HG03354 (cell line): ENCODE results near the gene NECAB2.

ENCODE experiments used
- ATAC-seq: cut with Tn5 transposase; IDR thresholded peaks from one replicate; pipeline ENCODE4 v1.9.1; 2021; ENCODE audit warnings: mild to moderate bottlenecking; ENCODE audit not compliant: unreplicated experiment, poor library complexity, severe bottlenecking

Gene NECAB2

GRCh38 chr16:83961591-83961990, 6.5 kb upstream of the NECAB2 start:
- no peak for ATAC-seq

DNA sequence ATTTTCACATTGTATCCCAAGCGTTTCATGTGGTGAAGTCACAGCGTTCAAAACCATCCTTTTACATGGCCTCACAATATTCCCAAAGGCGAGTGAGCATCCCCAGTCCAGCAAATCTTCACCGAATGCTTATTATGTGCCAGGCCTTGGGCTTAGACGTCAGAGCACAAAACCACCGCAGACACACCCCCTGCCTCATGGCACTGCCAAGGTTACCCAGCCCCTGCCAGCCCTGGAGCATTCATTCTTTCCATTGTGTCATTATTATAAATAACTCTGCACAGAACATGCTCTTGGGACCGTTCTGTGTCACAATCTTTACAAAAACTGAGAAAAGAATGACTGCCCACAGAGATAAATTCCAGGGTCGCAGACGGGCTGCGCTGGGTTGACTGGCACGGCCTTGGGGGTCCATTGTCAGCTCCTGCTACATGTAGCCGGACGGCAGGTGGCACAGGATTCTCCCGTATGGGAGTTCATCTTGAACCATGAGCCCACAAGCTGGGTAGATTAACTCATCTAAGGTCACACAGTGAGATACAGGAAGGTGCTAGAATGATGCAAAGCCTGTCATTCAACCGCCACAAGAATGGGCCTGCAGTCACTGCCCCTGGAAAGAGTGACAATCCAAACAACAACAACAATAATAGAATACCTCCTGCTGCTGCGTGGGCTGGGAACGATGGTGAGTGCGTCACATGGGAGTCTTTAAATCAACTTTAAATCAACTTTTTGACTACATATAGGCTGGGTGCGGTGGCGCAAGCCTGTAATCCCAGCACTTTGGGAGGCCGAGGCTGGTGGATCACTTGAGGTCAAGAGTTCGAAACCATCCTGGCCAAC, 4.5 kb upstream of the NECAB2 start:
- ATAC-seq: no peak

- no peak for ATAC-seq
Observed at GRCh38 chr16:83964684-83965443, 3.2 kb upstream of the NECAB2 start.

- ATAC-seq: no peak
Observed at GRCh38 chr16:83965444-83966152, 2.4 kb upstream of the NECAB2 start.

DNA sequence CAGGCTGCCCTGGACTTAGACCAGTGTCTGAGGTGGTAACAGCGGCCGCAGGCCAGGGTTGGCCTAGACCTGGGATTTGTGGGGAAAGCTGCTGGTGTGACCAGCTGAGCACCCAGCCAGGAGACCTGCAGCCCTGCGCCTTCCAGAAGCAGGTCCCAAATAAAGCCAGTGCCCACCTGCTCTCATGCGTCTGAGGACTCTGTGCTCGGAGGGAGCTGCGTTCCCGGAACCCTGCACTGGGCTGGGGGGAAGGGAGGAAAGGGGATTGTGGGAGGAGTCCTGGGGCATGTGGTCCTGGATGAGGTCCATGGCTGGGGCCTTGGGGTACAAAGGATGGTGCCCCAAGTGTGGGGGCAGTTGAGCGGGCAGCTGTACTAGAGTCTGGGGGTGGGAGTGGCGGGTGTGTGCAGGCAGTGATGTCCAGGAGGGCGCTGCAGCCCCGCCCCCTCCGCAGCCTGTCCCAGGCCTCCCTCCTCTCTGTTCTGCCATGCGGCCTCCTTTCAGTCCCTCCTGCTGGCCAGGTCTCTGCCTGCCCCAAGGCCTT, 1.8 kb upstream of the NECAB2 start:
- ATAC-seq: no peak

GRCh38 chr16:83967091-83967490, 953 bp upstream of the NECAB2 start:
- no peak for ATAC-seq

DNA sequence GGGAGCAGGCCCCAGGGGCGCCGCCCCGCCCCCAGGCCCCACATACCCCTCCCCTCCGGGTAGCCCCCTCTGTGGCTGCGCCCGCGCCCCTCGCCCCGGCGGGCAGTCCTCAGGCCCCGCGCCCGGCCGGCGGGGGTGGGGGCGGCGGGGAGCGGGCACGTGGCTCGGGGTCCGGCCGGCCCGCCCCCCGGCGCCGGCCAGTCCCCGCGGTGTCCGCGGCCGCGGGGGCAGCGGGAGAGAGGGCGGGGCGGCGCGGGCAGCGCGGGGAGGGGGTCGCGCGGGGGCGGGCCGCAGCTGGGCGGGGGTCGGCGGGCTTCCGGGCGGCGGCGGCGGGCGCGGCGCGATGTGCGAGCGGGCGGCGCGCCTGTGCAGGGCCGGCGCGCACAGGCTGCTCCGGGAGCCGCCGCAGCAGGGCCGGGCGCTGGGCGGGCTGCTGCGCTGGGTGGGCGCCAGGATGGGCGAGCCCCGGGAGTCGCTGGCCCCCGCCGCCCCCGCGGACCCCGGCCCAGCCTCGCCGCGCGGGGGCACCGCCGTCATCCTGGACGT, 335 bp downstream of the NECAB2 start:
- ATAC-seq: no peak

GRCh38 chr16:83968891-83969649, 1.0 kb downstream of the NECAB2 start:
- no peak for ATAC-seq

- ATAC-seq: no peak
Observed at GRCh38 chr16:83969771-83970429, 1.9 kb downstream of the NECAB2 start.

DNA sequence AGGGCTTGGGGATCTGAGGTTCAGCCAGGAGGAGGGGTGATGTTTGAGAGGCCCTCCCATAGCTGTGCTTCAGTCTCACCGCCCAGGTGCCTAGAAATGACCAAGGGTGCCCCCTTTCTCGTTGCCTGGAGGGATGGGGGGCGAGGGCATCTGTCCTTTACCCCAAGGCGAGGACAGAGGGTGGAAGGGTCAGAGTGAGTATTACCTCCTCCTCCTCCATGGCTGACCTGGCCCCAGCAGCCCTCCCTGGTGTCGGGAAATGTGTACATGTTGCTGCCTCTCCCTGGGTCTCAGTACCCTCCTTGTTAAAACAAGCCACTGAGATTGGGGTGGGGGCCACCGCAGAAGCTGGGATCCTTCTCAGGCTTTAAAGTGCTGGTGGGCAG, 2.4 kb downstream of the NECAB2 start:
- ATAC-seq: no peak

DNA sequence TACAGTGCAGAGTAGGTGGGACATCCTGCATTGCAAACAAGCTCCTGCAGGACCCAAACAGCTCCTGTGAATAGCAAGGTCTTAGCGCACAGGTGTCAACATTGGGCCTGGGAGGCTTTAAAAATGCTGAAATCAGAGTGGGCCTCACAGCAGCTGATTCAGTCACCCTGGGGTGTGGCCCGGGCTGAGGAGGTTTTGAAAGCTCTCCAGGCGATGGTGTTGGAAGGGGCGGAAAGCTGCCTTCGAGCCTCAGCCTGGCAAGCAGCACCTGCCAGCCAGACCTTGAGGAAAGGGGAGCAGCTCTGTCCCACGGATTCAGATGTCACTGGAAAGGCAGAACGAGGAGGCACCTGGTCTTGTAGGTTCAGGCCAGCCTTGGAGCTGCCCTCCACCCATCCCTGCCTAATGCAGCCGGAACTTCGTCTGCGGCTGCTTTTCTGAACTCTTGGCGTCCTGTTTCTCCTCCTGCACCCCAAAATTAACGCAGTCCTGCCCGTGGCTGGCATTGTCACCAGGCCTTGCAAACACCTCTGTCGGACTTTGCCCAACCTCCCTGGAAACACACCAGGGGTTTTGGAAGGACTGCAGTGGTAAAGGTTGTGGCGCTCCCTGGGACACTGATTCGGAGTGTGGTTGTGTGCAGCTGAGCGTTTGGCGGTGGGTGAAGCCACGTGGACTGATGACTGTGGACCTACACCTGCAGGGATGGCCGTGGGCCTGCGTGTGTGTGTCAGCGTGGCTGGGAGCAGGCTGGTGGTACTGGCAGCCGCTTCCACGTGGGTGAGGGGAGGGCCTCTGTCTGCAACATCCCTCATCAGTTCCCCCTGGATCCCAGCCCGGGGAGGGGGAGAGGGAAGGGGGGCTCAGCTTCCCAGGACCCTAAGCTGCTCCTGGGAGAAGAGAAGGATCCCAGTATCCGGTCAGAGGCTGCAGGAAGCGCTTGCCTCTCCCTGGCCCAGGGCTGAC, 3.4 kb downstream of the NECAB2 start:
- ATAC-seq: no peak

DNA sequence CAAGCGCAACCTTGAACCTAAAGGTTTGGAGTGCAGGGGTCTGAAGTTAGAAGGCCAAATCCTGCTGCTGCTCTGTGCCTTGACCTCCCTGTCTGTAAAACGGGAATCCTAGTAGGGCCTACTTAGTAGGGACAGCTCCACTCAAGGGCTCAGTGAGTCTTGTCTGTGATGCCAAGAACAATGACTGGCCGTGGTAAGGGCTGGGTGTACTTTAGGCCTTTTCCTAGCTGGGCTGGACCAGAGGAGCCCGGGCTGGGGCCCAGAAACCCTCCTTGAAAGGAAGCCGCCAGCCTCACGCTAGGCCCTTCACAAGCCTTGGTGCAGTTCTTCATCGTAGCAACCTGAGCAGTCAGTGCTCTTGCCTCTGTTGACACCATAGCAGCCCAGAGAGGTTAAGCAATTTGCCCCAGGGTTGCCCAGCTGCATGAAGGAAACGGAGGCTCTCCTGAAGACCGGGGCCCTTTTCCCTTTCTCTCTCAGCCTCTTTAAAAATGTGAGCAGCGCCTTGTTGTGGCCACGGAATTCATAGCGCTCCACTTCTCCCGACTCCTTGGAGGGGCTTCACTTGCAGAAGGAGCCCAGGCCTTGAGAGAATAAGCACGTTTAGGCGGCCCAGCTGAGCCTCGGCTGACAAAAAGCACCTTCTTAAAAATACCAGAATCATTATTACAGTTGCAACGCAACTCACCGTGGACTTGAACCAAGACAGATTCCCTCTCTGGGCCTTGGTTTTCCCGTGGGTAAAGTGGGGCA, 4.4 kb downstream of the NECAB2 start:
- no peak for ATAC-seq

GRCh38 chr16:83973077-83973476, 5.0 kb downstream of the NECAB2 start:
- ATAC-seq: no peak

- no peak for ATAC-seq
Observed at GRCh38 chr16:83973581-83974385, 5.7 kb downstream of the NECAB2 start.

- no peak for ATAC-seq
Observed at GRCh38 chr16:83974475-83974874, 6.4 kb downstream of the NECAB2 start.

- ATAC-seq: no peak
Observed at GRCh38 chr16:83975590-83976260, 7.7 kb downstream of the NECAB2 start.
